Tibial artery (tissue), 4 donors: ENCODE data around the gene OBSCN.
A peak's percentile ranks its signal among the peaks of the same experiment; 100 is the strongest.

ENCODE experiments used
- DNase-seq, 2 donors: peaks; one replicate each; pipeline ENCODE4 v3.0.0-alpha.2; 2019
- H3K27ac ChIP-seq, 2 donors: fragments of 200-600 bp; sonication (generic) in 1 of 2; 1 replicate in 1 of 2; 2 replicates in 1 of 2; pipeline ENCODE4 v1.5.1; 2018 to 2019; ENCODE audit warnings: mild to moderate bottlenecking in 1 of 2
- H3K27me3 ChIP-seq, 2 donors: fragments of 200-600 bp; sonication (generic) in 1 of 2; one replicate each; pipeline versions ENCODE4 v1.5.1 to v1.6.0; 2016 to 2019
- H3K36me3 ChIP-seq, 3 donors: fragments of 200-600 bp; sonication (generic) in 2 of 3; one replicate each; pipeline ENCODE4 v1.5.1; 2016 to 2019; ENCODE audit warnings: mild to moderate bottlenecking in 2 of 3
- H3K4me1 ChIP-seq, 4 donors: fragments of 200-600 bp; sonication (generic) in 2 of 4; 1 replicate in 3 of 4; 2 replicates in 1 of 4; pipeline ENCODE4 v1.5.1; 2016 to 2019
- H3K4me3 ChIP-seq, 2 donors: fragments of 200-600 bp; sonication (generic) in 1 of 2; 1 replicate in 1 of 2; 2 replicates in 1 of 2; pipeline ENCODE4 v1.5.1; 2018 to 2019; ENCODE audit warnings: mild to moderate bottlenecking in 2 of 2
- H3K9me3 ChIP-seq, 3 donors: fragments of 200-600 bp; sonication (generic) in 1 of 3; one replicate each; pipeline ENCODE4 v1.5.1; 2016 to 2019
- intact Hi-C: fragments of 100-400 bp; cut with DNase I; formaldehyde crosslinking; loops from one replicate; pipeline ENCODE4 v1.15.0; 2023; ENCODE audit warnings: low total_unique reads
- TF ChIP-seq, protein P1 (sequence below), 2 experiments: fragments of 200-600 bp in 1 of 2; fragments of 450-650 bp in 1 of 2; IDR thresholded peaks; one replicate each; pipeline ENCODE4 v1.5.1; 2017 to 2019; ENCODE audit warnings: antibody characterized with exemption in 2 of 2, mild to moderate bottlenecking in 1 of 2, moderate library complexity in 1 of 2

Gene OBSCN

DNA sequence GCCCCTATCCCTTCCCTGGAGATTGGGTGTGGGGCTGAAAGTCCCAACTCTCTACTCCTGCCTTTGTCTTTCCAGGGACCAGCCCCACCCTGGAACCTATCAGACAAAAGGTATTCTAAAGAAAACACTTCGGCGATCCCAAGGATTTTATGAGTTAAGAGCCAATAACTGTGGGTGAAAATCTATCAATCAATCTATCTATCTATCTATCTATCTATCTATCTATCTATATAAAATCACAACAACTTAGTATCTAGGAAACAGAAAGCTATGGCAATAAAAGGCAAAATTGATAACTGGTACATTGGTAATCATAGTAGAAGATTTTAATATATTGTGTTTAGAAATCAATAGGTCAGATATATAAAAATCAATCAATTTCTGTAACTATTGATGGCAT lies 175.9 kb downstream of the OBSCN start:
- intact Hi-C loops, result no loop called here
- H3K27ac ChIP-seq, result no peak overlapping the region
- no peak for DNase-seq

DNA sequence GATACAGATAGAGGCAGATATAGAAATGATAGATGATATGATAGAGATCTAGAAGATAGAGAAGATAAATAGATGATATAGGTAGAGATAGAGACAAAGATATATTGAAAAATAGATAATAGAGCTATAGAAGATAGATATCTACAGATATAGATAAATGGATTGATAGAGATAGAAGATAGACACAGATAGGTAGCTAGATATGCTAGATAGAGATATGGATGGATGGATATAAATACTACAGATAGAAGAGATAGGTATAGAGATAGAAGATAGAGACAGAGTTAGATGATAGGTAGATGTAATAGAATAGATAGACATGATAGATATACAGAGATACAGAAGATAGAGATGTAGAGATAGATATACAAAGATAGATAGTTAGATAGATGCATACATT lies 177.4 kb downstream of the OBSCN start:
- peaks cover 0 to 3% of the 10 kb centered on the region in 2 donors for H3K27me3 ChIP-seq
- no peak for DNase-seq
- TF ChIP-seq, protein P1, sequence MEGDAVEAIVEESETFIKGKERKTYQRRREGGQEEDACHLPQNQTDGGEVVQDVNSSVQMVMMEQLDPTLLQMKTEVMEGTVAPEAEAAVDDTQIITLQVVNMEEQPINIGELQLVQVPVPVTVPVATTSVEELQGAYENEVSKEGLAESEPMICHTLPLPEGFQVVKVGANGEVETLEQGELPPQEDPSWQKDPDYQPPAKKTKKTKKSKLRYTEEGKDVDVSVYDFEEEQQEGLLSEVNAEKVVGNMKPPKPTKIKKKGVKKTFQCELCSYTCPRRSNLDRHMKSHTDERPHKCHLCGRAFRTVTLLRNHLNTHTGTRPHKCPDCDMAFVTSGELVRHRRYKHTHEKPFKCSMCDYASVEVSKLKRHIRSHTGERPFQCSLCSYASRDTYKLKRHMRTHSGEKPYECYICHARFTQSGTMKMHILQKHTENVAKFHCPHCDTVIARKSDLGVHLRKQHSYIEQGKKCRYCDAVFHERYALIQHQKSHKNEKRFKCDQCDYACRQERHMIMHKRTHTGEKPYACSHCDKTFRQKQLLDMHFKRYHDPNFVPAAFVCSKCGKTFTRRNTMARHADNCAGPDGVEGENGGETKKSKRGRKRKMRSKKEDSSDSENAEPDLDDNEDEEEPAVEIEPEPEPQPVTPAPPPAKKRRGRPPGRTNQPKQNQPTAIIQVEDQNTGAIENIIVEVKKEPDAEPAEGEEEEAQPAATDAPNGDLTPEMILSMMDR (IDR thresholded peaks at IDR 0.05), result no peak
- no peak overlapping the region for H3K4me3 ChIP-seq
- H3K9me3 ChIP-seq, result no peaks in the 10 kb centered on the region
- no peaks in the 10 kb centered on the region for H3K4me1 ChIP-seq
- H3K27ac ChIP-seq, result no peak overlapping the region
- H3K36me3 ChIP-seq, result no peaks in the 10 kb centered on the region
- intact Hi-C loops, result no loop called here

More for the DNA sequence above, 175.9 kb downstream of the OBSCN start:
- TF ChIP-seq, protein P1 (IDR thresholded peaks at IDR 0.05), result no peak
- Histone ChIP-seq H3K4me1 (peaks cover 0 to 11% (median 8%) of the 10 kb centered on the region in 4 donors), H3K4me3 (no peak overlapping the region), H3K27me3 (peaks cover 0 to 3% of the 10 kb centered on the region in 2 donors), H3K9me3 (no peaks in the 10 kb centered on the region), H3K36me3 (no peaks in the 10 kb centered on the region)

DNA sequence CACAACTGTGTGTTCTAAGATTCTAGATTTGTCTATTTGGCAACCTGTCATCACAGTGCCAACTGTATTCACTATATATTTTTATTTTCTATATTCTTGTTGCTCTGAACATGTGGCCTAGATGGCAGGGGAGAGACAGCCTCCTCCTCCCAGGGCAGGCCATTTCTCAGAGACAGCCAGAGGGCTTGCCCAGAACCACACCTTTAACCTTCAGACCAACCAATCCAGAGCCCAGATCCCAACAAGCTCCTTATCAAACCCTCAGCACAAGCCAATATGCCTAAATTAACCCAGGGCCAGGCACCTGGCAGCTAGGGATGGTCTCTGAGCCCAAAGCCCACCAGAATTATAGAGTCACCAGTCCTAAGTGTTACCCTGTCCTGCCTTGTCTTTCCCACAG lies 179.5 kb downstream of the OBSCN start:
- intact Hi-C loops, result no loop called here
- TF ChIP-seq, protein P1 (IDR thresholded peaks at IDR 0.05), result no peak
- peaks cover 0 to 8% (median 0%) of the 10 kb centered on the region in 3 donors for H3K36me3 ChIP-seq
- H3K4me1 ChIP-seq, result no peaks in the 10 kb centered on the region
- no peak overlapping the region for H3K27ac ChIP-seq
- no peaks in the 10 kb centered on the region for H3K9me3 ChIP-seq
- no peak overlapping the region for H3K4me3 ChIP-seq
- peak in 1 of 2 donors; percentile 23 for DNase-seq
- no peaks in the 10 kb centered on the region for H3K27me3 ChIP-seq

DNA sequence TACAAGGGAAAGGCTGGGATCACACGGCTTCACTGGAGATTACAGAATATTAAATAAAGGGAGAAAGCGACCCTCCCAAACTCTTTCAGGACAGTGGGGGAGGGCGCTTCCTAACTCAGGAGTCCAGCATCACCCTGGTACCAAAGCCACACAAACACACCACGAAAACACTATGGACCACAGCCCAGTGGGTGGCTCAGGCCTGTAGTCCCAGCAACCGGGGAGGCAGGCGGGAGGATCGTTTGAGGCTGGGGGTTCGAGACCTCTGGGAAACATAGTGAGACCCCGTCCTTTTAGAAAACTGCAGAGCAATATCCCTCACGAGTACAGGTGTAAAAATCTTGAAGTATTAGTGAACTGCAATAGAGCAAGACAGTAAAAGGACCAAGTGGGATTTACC lies 182.8 kb downstream of the OBSCN start:
- H3K4me1 ChIP-seq, result peaks cover 0 to 8% (median 1%) of the 10 kb centered on the region in 4 donors
- H3K9me3 ChIP-seq, result no peaks in the 10 kb centered on the region
- TF ChIP-seq, protein P1 (IDR thresholded peaks at IDR 0.05), result no peak
- H3K27me3 ChIP-seq, result no peaks in the 10 kb centered on the region
- no peak overlapping the region for H3K4me3 ChIP-seq
- peaks cover 0 to 31% (median 14%) of the 10 kb centered on the region in 3 donors for H3K36me3 ChIP-seq
- intact Hi-C loops, result no loop called here
- peak in 1 of 2 donors; percentile 41 for DNase-seq
- no peak overlapping the region for H3K27ac ChIP-seq

DNA sequence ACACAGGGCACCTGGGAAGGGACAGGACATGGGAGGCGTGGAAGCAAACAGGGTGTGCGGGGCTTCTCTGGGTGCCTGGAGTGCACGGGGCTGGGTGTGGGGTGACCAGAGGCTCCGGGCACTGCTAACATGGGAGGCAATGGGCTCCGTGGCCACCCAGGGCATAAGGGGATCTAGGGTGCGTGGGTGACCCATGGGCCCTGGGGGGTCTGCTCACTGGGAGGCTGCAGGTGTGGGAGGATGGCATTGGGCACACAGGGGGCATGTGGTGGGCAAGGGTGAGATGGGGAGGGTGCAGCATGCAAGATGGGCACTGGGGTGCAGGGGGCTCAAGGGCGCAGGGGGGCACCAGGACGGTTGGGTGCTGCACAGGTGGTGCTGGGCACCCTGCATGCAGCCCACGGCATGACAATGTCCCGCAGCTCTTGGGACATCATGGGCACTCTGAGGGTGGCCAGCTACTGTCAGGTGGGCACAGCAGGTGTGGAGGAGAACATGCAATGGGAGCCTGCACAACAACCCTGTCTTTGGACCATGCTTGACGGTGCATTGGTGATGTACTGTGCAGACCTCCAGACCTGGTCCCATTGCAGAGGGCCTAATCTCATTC lies 183.7 kb downstream of the OBSCN start:
- peak in 1 of 2 donors; percentile 59 for DNase-seq
- Histone ChIP-seq H3K9me3 (no peaks in the 10 kb centered on the region), H3K27ac (no peak overlapping the region), H3K36me3 (peaks cover 7 to 39% (median 23%) of the 10 kb centered on the region in 3 donors), H3K27me3 (no peaks in the 10 kb centered on the region), H3K4me1 (peaks cover 0 to 8% (median 1%) of the 10 kb centered on the region in 4 donors), H3K4me3 (no peak overlapping the region)
- intact Hi-C loops, result no loop called here
- TF ChIP-seq, protein P1 (IDR thresholded peaks at IDR 0.05), result no peak
